K562 (cell line): ENCODE results near the gene NAPEPLD.

ENCODE experiments used
- CEBPB ChIP-seq: fragments of 450-650 bp; IDR thresholded peaks from 2 replicates; pipeline ENCODE4 v1.6.1; 2016; ENCODE audit warnings: missing genetic modification characterization, missing compliant biosample characterization
- ETV1 ChIP-seq: fragments of 450-650 bp; conservative IDR thresholded peaks from 2 replicates; pipeline ENCODE4 v1.6.1; 2016; ENCODE audit warnings: missing genetic modification characterization, control low read depth, low read depth, missing compliant biosample characterization
- FOXA3 ChIP-seq, 2 experiments: fragments of 450-650 bp in 1 of 2; sonication (generic) in 1 of 2; formaldehyde crosslinking; IDR thresholded peaks in 1 of 2; conservative IDR thresholded peaks in 1 of 2; 2 replicates each; pipeline versions ENCODE4 v1.4.0 to v1.8.0; 2020 to 2022; ENCODE audit warnings: mild to moderate bottlenecking in 2 of 2, missing genetic modification reagents in 1 of 2
- POLR2A ChIP-seq: fragments of 450-650 bp; conservative IDR thresholded peaks from 2 replicates; pipeline ENCODE4 v1.6.1; 2016
- SRSF7 ChIP-seq: fragments of 200-400 bp; formaldehyde crosslinking; optimal IDR thresholded peaks from 2 replicates; pipeline ENCODE3; 2017; ENCODE audit warnings: mild to moderate bottlenecking, low read depth, low read length
- TSHZ1 ChIP-seq: fragments of 250-450 bp; sonication (Bioruptor Pico); IDR thresholded peaks from 2 replicates; pipeline ENCODE4 v1.4.0; 2020; ENCODE audit warnings: mild to moderate bottlenecking, moderate library complexity
- ZZZ3 ChIP-seq: fragments of 450-650 bp; IDR thresholded peaks from 2 replicates; pipeline ENCODE4 v1.6.1; 2016; ENCODE audit warnings: antibody characterized with exemption, mild to moderate bottlenecking, moderate library complexity
- TF ChIP-seq, protein P1 (sequence below): sonication (generic); formaldehyde crosslinking; IDR thresholded peaks from 2 replicates; pipeline ENCODE4 v1.5.0; 2020; ENCODE audit warnings: missing genetic modification reagents

DNA sequence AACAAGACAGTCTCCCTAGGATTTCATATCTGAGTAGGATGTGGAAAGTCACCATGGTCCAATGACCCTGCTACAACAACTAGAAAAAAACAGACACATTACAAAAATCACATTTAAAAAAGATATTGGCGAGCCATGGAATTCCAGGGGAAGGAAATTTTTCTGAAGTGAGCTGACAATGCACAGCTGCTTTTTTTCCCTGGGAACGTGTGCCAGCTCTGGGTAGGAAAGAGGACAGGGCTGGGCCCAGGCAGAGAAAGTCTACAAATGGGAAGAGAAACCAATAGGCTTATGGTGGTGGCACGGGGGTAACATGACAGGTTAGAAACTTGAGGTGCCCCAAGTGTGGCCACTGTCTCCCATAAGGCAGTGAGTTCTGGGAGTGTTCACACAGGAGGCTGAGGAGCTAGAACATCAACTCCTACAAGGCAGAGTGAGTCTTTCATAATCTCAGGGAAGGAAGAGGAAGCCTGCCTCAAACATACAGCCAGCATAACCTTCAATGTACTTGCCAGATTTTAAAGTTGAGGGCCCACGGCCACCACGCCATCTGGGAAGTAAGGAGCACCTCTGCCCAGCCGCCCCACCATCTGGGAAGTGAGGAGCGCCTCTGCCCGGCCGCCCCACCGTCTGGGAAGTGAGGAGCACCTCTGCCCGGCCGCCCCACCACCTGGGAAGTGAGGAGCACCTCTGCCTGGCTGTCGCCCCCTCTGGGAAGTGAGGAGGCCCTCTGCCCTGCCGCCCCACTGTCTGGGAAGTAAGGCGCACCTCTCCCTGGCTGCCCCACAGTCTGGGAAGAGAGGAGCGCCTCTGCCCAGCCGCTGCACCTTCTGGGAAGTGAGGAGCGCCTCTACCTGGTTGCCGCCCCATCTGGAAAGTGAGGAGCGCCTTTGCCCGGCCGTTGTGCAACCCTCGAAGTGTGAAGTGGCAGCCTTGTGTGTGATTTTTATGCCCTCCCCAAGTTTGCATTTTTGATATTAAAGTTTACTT lies 80.2 kb downstream of the NAPEPLD start:
- TF ChIP-seq, protein P1, sequence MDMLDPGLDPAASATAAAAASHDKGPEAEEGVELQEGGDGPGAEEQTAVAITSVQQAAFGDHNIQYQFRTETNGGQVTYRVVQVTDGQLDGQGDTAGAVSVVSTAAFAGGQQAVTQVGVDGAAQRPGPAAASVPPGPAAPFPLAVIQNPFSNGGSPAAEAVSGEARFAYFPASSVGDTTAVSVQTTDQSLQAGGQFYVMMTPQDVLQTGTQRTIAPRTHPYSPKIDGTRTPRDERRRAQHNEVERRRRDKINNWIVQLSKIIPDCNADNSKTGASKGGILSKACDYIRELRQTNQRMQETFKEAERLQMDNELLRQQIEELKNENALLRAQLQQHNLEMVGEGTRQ, result no peak
- TF ChIP-seq TSHZ1 (CRISPR knock-in tag) (no peak), SRSF7 (no peak), ETV1 (no peak), CEBPB (tag) (no peak), ZZZ3 (no peak), FOXA3 (CRISPR knock-in tag; conservative IDR thresholded peaks at IDR 0.05 in 1 of 2, IDR thresholded peaks at IDR 0.05 in 1 of 2) (no peak), POLR2A (no peak)
